ENCODE data around the gene NR2C2AP. TPM values are rescaled to one million over a fixed set of nuclear protein-coding genes. Genes with fewer than 3 reads are reported as not detected.
A peak's percentile ranks its signal among the peaks of the same experiment; 100 is the strongest.

The NR2C2AP gene
- total RNA-seq, 1 donor from 2014 or later, result 37.1 TPM

GRCh38 chr19:19155495-19156219 lies 47.6 kb downstream of the NR2C2AP start:
- intact Hi-C loops (cut with micrococcal nuclease), result loop anchor here (1.0 kb wide), 1 partner anchor 15 kb away; the partner anchor contains the start of gene MEF2B
- ChIA-PET CTCF (interaction anchor here (0.7 to 7.5 kb wide), 4 partner anchors 10 to 332 kb away, joined by 3 to 53 read pairs (median 7); partner anchors contain the start of gene MEF2B), POLR2A (interaction anchor here (0.6 to 4.7 kb wide), 6 partner anchors 12 to 1384 kb away, joined by 3 to 48 read pairs (median 4); partner anchors contain the start of genes BORCS8 and MEF2B)
- Mint-ChIP-seq H3K36me3 (ENCODE audit: low read depth) (peaks cover 13% of the 10 kb centered on the region), H3K27ac (peak overlapping the region; percentile 74), H3K27me3 (no peaks in the 10 kb centered on the region), H3K4me1 (peaks cover 62% of the 10 kb centered on the region), H3K9me3 (peaks cover 4% of the 10 kb centered on the region), H3K4me3 (peak overlapping the region; percentile 57)
- TF ChIP-seq CTCF (IDR thresholded peaks at IDR 0.05), result no peak
- DNase-seq, result no peak
- ATAC-seq (ENCODE audit: low read depth), result peak; percentile 56

GRCh38 chr19:19154768-19155494 lies 48.3 kb downstream of the NR2C2AP start:
- no peak for TF ChIP-seq CTCF (IDR thresholded peaks at IDR 0.05)
- DNase-seq (no peak), ATAC-seq (ENCODE audit: low read depth) (peak; percentile 5)
- ChIA-PET POLR2A (interaction anchor here (1.3 to 4.7 kb wide), 4 partner anchors 12 to 1294 kb away, joined by 3 to 48 read pairs (median 4); partner anchors contain the start of genes BORCS8 and MEF2B), CTCF (interaction anchor here (1.2 to 7.5 kb wide), 5 partner anchors 9 to 19 kb away, joined by 4 to 53 read pairs (median 6); partner anchors contain the start of gene MEF2B)
- no peaks in the 10 kb centered on the region for H3K27me3 Mint-ChIP-seq
- H3K27ac Mint-ChIP-seq, result peak overlapping the region; percentile 74
- peak overlapping the region; percentile 57 for H3K4me3 Mint-ChIP-seq
- H3K4me1 Mint-ChIP-seq, result peaks cover 60% of the 10 kb centered on the region
- peaks cover 4% of the 10 kb centered on the region for H3K9me3 Mint-ChIP-seq
- peaks cover 13% of the 10 kb centered on the region for H3K36me3 Mint-ChIP-seq (ENCODE audit: low read depth)
- intact Hi-C loops (cut with micrococcal nuclease), result loop anchor here (1.0 kb wide), 1 partner anchor 15 kb away; the partner anchor contains the start of gene MEF2B

- no peak overlapping the region for H3K27ac Mint-ChIP-seq
- TF ChIP-seq CTCF (IDR thresholded peaks at IDR 0.05), result no peak
- H3K9me3 Mint-ChIP-seq, result peaks cover 4% of the 10 kb centered on the region
- no peaks in the 10 kb centered on the region for H3K27me3 Mint-ChIP-seq
- H3K36me3 Mint-ChIP-seq (ENCODE audit: low read depth), result peaks cover 23% of the 10 kb centered on the region
- intact Hi-C loops (cut with micrococcal nuclease), result no loop called here
- ChIA-PET CTCF (interaction anchor here (2.8 kb wide), 1 partner anchor 22 kb away, joined by 8 read pairs; no protein-coding TSS in a partner anchor), POLR2A (interaction anchor here (0.9 kb wide), 1 partner anchor 252 kb away, joined by 3 read pairs; the partner anchor contains the start of gene GATAD2A)
- DNase-seq (no peak), ATAC-seq (ENCODE audit: low read depth) (no peak)
- peaks cover 52% of the 10 kb centered on the region for H3K4me1 Mint-ChIP-seq
- no peak overlapping the region for H3K4me3 Mint-ChIP-seq
Observed at GRCh38 chr19:19152668-19153384, 50.4 kb downstream of the NR2C2AP start.

- Mint-ChIP-seq H3K27ac (no peak overlapping the region), H3K4me3 (no peak overlapping the region), H3K27me3 (no peaks in the 10 kb centered on the region), H3K9me3 (peaks cover 4% of the 10 kb centered on the region), H3K36me3 (ENCODE audit: low read depth) (peaks cover 27% of the 10 kb centered on the region), H3K4me1 (peaks cover 42% of the 10 kb centered on the region)
- ATAC-seq (ENCODE audit: low read depth) (peak; percentile 69), DNase-seq (no peak)
- ChIA-PET CTCF (interaction anchor here (2.8 kb wide), 1 partner anchor 23 kb away, joined by 8 read pairs; no protein-coding TSS in a partner anchor), POLR2A (interaction anchor here (0.6 kb wide), 1 partner anchor 9 kb away, joined by 3 read pairs; no protein-coding TSS in a partner anchor)
- intact Hi-C loops (cut with micrococcal nuclease), result loop anchor here (1.0 kb wide), 1 partner anchor 9 kb away; no protein-coding TSS in a partner anchor
- no peak for TF ChIP-seq CTCF (IDR thresholded peaks at IDR 0.05)
Observed at GRCh38 chr19:19151418-19151817, 51.8 kb downstream of the NR2C2AP start.

Other genes starting within 250 kb of the NR2C2AP start
- gene SUGP2, start 169.9 kb downstream of the NR2C2AP start, total RNA-seq, result 121 and 122 TPM in 2 replicates
- gene ARMC6, start 169.8 kb downstream of the NR2C2AP start, total RNA-seq, result 33.3 and 37.9 TPM in 2 replicates
- gene SLC25A42, start 139.4 kb downstream of the NR2C2AP start, total RNA-seq, result 14.2 and 17.5 TPM in 2 replicates
- gene TMEM161A, start 64.9 kb downstream of the NR2C2AP start, total RNA-seq, result 20.8 and 22.6 TPM in 2 replicates
- gene MEF2B, start 33.2 kb downstream of the NR2C2AP start, total RNA-seq, result 11.7 and 15.5 TPM in 2 replicates
- gene BORCS8, start 11.3 kb downstream of the NR2C2AP start, total RNA-seq, result 51.8 and 52.3 TPM in 2 replicates
- 95.4 and 96.9 TPM in 2 replicates for gene RFXANK, start 11.2 kb downstream of the NR2C2AP start, total RNA-seq
- not detected in 2 replicates for gene NCAN, start 8.5 kb upstream of the NR2C2AP start, total RNA-seq
- not detected in 2 replicates for gene TM6SF2, start 69.9 kb upstream of the NR2C2AP start, total RNA-seq
- 68.6 and 73.0 TPM in 2 replicates for gene SUGP1, start 117.1 kb upstream of the NR2C2AP start, total RNA-seq
- 107 and 126 TPM in 2 replicates for gene MAU2, start 117.4 kb upstream of the NR2C2AP start, total RNA-seq
- 116 and 126 TPM in 2 replicates for gene GATAD2A, start 202.3 kb upstream of the NR2C2AP start, total RNA-seq